ENCODE measurements around the gene FUZ.

- TF ChIP-seq CTCF (IDR thresholded peaks at IDR 0.05): no peak
- TF ChIP-seq POLR2A (IDR thresholded peaks at IDR 0.05): no peak
Observed at GRCh38 chr19:49840736-49841249, 27.7 kb upstream of the FUZ start.

Data from gastroesophageal sphincter (tissue), 3 donors.